IMR-90 (cell line): ENCODE data around the gene SMYD1. TPM values are rescaled to one million over a fixed set of nuclear protein-coding genes. Genes with fewer than 3 reads are reported as not detected.

Source experiments
- ATAC-seq: fragments of 200-7000 bp; cut with Tn5 transposase; 2 replicates; pipeline ENCODE4 v1.9.1; 2020; ENCODE audit warnings: low read depth, mild to moderate bottlenecking, moderate library complexity
- BruUV-seq: library from RNA; stranded (reverse); fragments of 400-500 nt; replicated peaks from 2 replicates; lab custom pipeline; 2021; lab: Mats Ljungman, UMichigan
- CTCF ChIA-PET: fragments of 300-600 bp; formaldehyde crosslinking; extraction: SDS; loops from one replicate; lab custom pipeline; 2021; ENCODE audit warnings: antibody characterized with exemption; lab: Yijun Ruan, JAX
- POLR2A ChIA-PET: fragments of 300-600 bp; sonication (Branson Sonifier 250); formaldehyde crosslinking; loops from one replicate; lab custom pipeline; 2022; ENCODE audit warnings: antibody characterized with exemption; ENCODE audit not compliant: unreplicated experiment; lab: Charles Lee
- DNase-seq: peaks from one replicate; pipeline ENCODE4 v3.0.0; 2013
- H2AFZ ChIP-seq: replicated peaks from 2 replicates; pipeline ENCODE3; 2013; ENCODE audit warnings: low read length, mild to moderate bottlenecking; ENCODE audit not compliant: poor library complexity
- H2AK5ac ChIP-seq: 2 replicates; pipeline ENCODE4 v1.6.1; 2013; ENCODE audit warnings: low read depth, low read length, inconsistent platforms
- H2AK9ac ChIP-seq: replicated peaks from 2 replicates; pipeline ENCODE3; 2013; ENCODE audit warnings: mild to moderate bottlenecking, low read depth, low read length, moderate library complexity; ENCODE audit not compliant: poor library complexity
- H2BK120ac ChIP-seq: 2 replicates; pipeline ENCODE4 v1.6.1; 2013; ENCODE audit warnings: low read depth, low read length, inconsistent platforms
- H2BK15ac ChIP-seq: 3 replicates; pipeline ENCODE4 v1.6.1; 2013; ENCODE audit warnings: low read depth, low read length, inconsistent platforms
- H2BK20ac ChIP-seq: 2 replicates; pipeline ENCODE4 v1.6.1; 2013; ENCODE audit warnings: low read depth, mild to moderate bottlenecking, inconsistent platforms, low read length, moderate library complexity
- H2BK5ac ChIP-seq: 2 replicates; pipeline ENCODE4 v1.6.1; 2013; ENCODE audit warnings: mild to moderate bottlenecking, low read depth, low read length, inconsistent platforms; ENCODE audit not compliant: poor library complexity, severe bottlenecking
- H3K14ac ChIP-seq: replicated peaks from 2 replicates; pipeline ENCODE4 v1.6.1; 2013; ENCODE audit warnings: low read depth, low read length, inconsistent platforms
- H3K18ac ChIP-seq: 2 replicates; pipeline ENCODE4 v1.6.1; 2013; ENCODE audit warnings: low read depth, low read length, control low read depth
- H3K23ac ChIP-seq: 2 replicates; pipeline ENCODE4 v1.6.1; 2013; ENCODE audit warnings: low read depth, low read length, inconsistent platforms
- H3K27ac ChIP-seq: 2 replicates; pipeline ENCODE4 v1.5.1; 2013; ENCODE audit warnings: mild to moderate bottlenecking, control low read depth, low read length; ENCODE audit not compliant: insufficient read depth
- H3K27me3 ChIP-seq: 2 replicates; pipeline ENCODE4 v1.6.1; 2013; ENCODE audit warnings: low read length; ENCODE audit not compliant: control insufficient read depth, insufficient read depth
- H3K36me3 ChIP-seq: 2 replicates; pipeline ENCODE4 v1.6.1; 2013; ENCODE audit warnings: low read length, mixed read lengths; ENCODE audit not compliant: control insufficient read depth, insufficient read depth
- H3K4ac ChIP-seq: 2 replicates; pipeline ENCODE4 v1.6.1; 2013; ENCODE audit warnings: low read depth, low read length, inconsistent platforms
- H3K4me1 ChIP-seq: 2 replicates; pipeline ENCODE4 v1.6.1; 2013; ENCODE audit warnings: low read length, mixed read lengths; ENCODE audit not compliant: control insufficient read depth, insufficient read depth
- H3K4me2 ChIP-seq: 2 replicates; pipeline ENCODE4 v1.6.1; 2013; ENCODE audit warnings: low read depth, mild to moderate bottlenecking, control low read depth, low read length, moderate library complexity
- H3K4me3 ChIP-seq: 2 replicates; pipeline ENCODE4 v1.5.1; 2013; ENCODE audit warnings: low read depth, mild to moderate bottlenecking, control low read depth, low read length, moderate library complexity; ENCODE audit not compliant: insufficient read depth
- H3K56ac ChIP-seq: 2 replicates; pipeline ENCODE4 v1.6.1; 2013; ENCODE audit warnings: low read length, inconsistent platforms; ENCODE audit not compliant: insufficient read depth; ENCODE audit errors: extremely low read depth
- H3K79me1 ChIP-seq, 2 experiments: 2 replicates each; pipeline ENCODE4 v1.6.1; 2013; ENCODE audit warnings: low read length in 2 of 2, inconsistent platforms in 1 of 2, low read depth in 1 of 2
- H3K9ac ChIP-seq: 2 replicates; pipeline ENCODE4 v1.6.1; 2013; ENCODE audit warnings: low read depth, low read length, control low read depth
- H3K9me1 ChIP-seq: 2 replicates; pipeline ENCODE4 v1.6.1; 2013; ENCODE audit warnings: low read length, inconsistent platforms; ENCODE audit not compliant: insufficient read depth
- H3K9me3 ChIP-seq: 2 replicates; pipeline ENCODE4 v1.6.1; 2013; ENCODE audit warnings: low read length; ENCODE audit not compliant: control insufficient read depth, insufficient read depth
- H4K20me1 ChIP-seq: 2 replicates; pipeline ENCODE4 v1.6.1; 2013; ENCODE audit warnings: low read length, inconsistent platforms; ENCODE audit not compliant: insufficient read depth
- H4K5ac ChIP-seq: 2 replicates; pipeline ENCODE4 v1.6.1; 2013; ENCODE audit warnings: mild to moderate bottlenecking, low read depth, low read length, control low read depth
- H4K8ac ChIP-seq, 2 experiments: 2 replicates each; pipeline ENCODE4 v1.6.1; 2013; ENCODE audit warnings: low read depth in 2 of 2, low read length in 2 of 2, control low read depth in 1 of 2, inconsistent platforms in 1 of 2
- H4K91ac ChIP-seq: 2 replicates; pipeline ENCODE4 v1.6.1; 2013; ENCODE audit warnings: low read depth, low read length, inconsistent platforms; ENCODE audit not compliant: insufficient read depth
- ELK1 ChIP-seq: fragments of 150-350 bp; IDR thresholded peaks from 2 replicates; pipeline ENCODE4 v1.6.1; 2016; ENCODE audit warnings: low read depth, mild to moderate bottlenecking, low read length, moderate library complexity, borderline replicate concordance
- POLR2A ChIP-seq: IDR thresholded peaks from 2 replicates; pipeline ENCODE4 v1.6.1; 2012; ENCODE audit warnings: mild to moderate bottlenecking, low read depth, low read length
- RCOR1 ChIP-seq: IDR thresholded peaks from 2 replicates; pipeline ENCODE4 v1.6.1; 2012; ENCODE audit warnings: mild to moderate bottlenecking, low read length, improper control_type of control experiment; ENCODE audit not compliant: insufficient replicate concordance
- RFX5 ChIP-seq: IDR thresholded peaks from 2 replicates; pipeline ENCODE4 v1.8.0; 2012; ENCODE audit warnings: low read depth, mild to moderate bottlenecking, low read length, moderate library complexity
- SMC3 ChIP-seq: fragments of 150-350 bp; IDR thresholded peaks from 2 replicates; pipeline ENCODE4 v1.6.1; 2016; ENCODE audit warnings: low read depth, mild to moderate bottlenecking, antibody characterized with exemption, low read length, moderate library complexity
- USF2 ChIP-seq: fragments of 150-350 bp; IDR thresholded peaks from 2 replicates; pipeline ENCODE4 v1.6.1; 2017; ENCODE audit warnings: mild to moderate bottlenecking, antibody characterized with exemption, low read length, low read depth
- WGBS, 2 experiments: methylation state at CpG; one replicate each; pipeline versions ENCODE4 v1.1.5 to v1.1.7; 2013; ENCODE audit warnings: missing lambda C conversion rate in 2 of 2; ENCODE audit not compliant: insufficient read length in 1 of 2; ENCODE audit errors: extremely low coverage in 2 of 2; 5-methylcytosine and 5-hydroxymethylcytosine counted together
- dilution Hi-C: fragments of 300-500 bp; cut with HindIII; formaldehyde crosslinking; loops from one replicate; pipeline ENCODE4 v1.14.3; 2018; ENCODE audit warnings: low sequenced_read_pairs; ENCODE audit not compliant: unreplicated experiment
- in situ Hi-C: fragments of 300-500 bp; cut with MboI; formaldehyde crosslinking; loops from 3 replicates; pipeline ENCODE4 v1.14.3; 2019; ENCODE audit warnings: low sequenced_read_pairs, inconsistent platforms, mixed read lengths
- intact Hi-C: fragments of 100-400 bp; cut with micrococcal nuclease; formaldehyde crosslinking; loops from 2 replicates; pipeline ENCODE4 v1.10.0; 2022
- polyA plus RNA-seq, 3 experiments: library from polyadenylated mRNA; depleted of rRNA; stranded (reverse); fragments of >200 nt; gene quantifications; 2 replicates each; pipeline ENCODE4 v1.2.3, GENCODE V29; 2012; ENCODE audit warnings: low replicate concordance in 1 of 3
- total RNA-seq: library from RNA; depleted of rRNA; stranded (reverse); fragments of >200 nt; gene quantifications from 2 replicates; pipeline ENCODE4 v1.2.3, GENCODE V29; 2012

The SMYD1 gene
- total and polyA plus RNA-seq, 2 of the 4 experiments (the other 2 are of a cell fraction), result not detected

GRCh38 chr2:88123975-88124917, 56.6 kb downstream of the SMYD1 start:
- H3K4ac ChIP-seq, result no peak overlapping the region
- 83% methylated on average over 1 of the region's 9 CpGs; no CpG with 5 or more reads in 1 of the 2 experiments for WGBS, 2 experiments

More at GRCh38 chr2:88123975-88124917, 56.6 kb downstream of the SMYD1 start:
- no peak overlapping the region for H3K23ac ChIP-seq
- BruUV-seq, result no TSS peak
- H2AFZ ChIP-seq, result no peak overlapping the region
- H3K27ac ChIP-seq, result no peak overlapping the region
- no peaks in the 10 kb centered on the region for H3K9me3 ChIP-seq
- ATAC-seq (no peak), DNase-seq (no peak)
- H2BK20ac ChIP-seq, result no peak overlapping the region
- H3K56ac ChIP-seq, result no peak overlapping the region
- no peak overlapping the region for H3K9ac ChIP-seq
- no peaks in the 10 kb centered on the region for H3K9me1 ChIP-seq
- no peaks in the 10 kb centered on the region for H4K20me1 ChIP-seq
- no peak overlapping the region for H2BK15ac ChIP-seq
- H3K4me2 ChIP-seq, result no peak overlapping the region
- H4K5ac ChIP-seq, result no peak overlapping the region
- no peaks in the 10 kb centered on the region for H3K4me1 ChIP-seq
- no peaks in the 10 kb centered on the region for H3K79me1 ChIP-seq
- no peaks in the 10 kb centered on the region for H3K36me3 ChIP-seq
- H3K4me3 ChIP-seq, result no peak overlapping the region
- no peak overlapping the region for H4K91ac ChIP-seq
- no peak overlapping the region for H2AK5ac ChIP-seq
- H3K18ac ChIP-seq, result no peak overlapping the region
- no peak overlapping the region for H2BK120ac ChIP-seq
- TF ChIP-seq RFX5, result no peak
- TF ChIP-seq SMC3, result no peak
- TF ChIP-seq ELK1, result no peak
- TF ChIP-seq USF2, result no peak
- TF ChIP-seq RCOR1, result no peak
- TF ChIP-seq POLR2A, result no peak
- H3K27me3 ChIP-seq, result peaks cover 7% of the 10 kb centered on the region
- in situ Hi-C loops, result no loop called here
- no peak overlapping the region for H2BK5ac ChIP-seq
- H4K8ac ChIP-seq, result no peak overlapping the region
- ChIA-PET CTCF (no interaction called here), POLR2A (no interaction called here)
- no peak overlapping the region for H2AK9ac ChIP-seq
- no peak overlapping the region for H3K14ac ChIP-seq
- dilution Hi-C loops, result no loop called here
- intact Hi-C loops, result no loop called here
